HL-60 (cell line): ENCODE results near the gene FGF22.

ENCODE experiments used
- DNase-seq, 2 experiments: peaks; one replicate each; pipeline ENCODE4 v3.0.0-alpha.2; 2010 to 2020; ENCODE audit warnings: low read depth in 1 of 2, low spot score in 1 of 2
- H3K27ac ChIP-seq: fragments of 250-450 bp; sonication (Bioruptor Pico); replicated peaks from 2 replicates; pipeline ENCODE4 v1.5.1; 2020; ENCODE audit warnings: mild to moderate bottlenecking, moderate library complexity
- H3K27me3 ChIP-seq: fragments of 250-450 bp; sonication (Bioruptor Pico); 2 replicates; pipeline ENCODE4 v1.5.1; 2021; ENCODE audit warnings: mild to moderate bottlenecking, moderate library complexity; ENCODE audit not compliant: insufficient read depth, poor library complexity, severe bottlenecking
- H3K4me3 ChIP-seq: replicated peaks from 2 replicates; pipeline ENCODE4 v1.5.1; 2011; ENCODE audit warnings: mild to moderate bottlenecking, control low read depth, low read length; ENCODE audit not compliant: insufficient read depth
- CTCF ChIP-seq: IDR thresholded peaks from one replicate; pipeline ENCODE4 v1.5.1; 2011; ENCODE audit warnings: low read length, control low read depth, inconsistent platforms; ENCODE audit not compliant: insufficient read depth
- GABPA ChIP-seq: IDR thresholded peaks from 2 replicates; pipeline ENCODE4 v1.6.1; 2012; ENCODE audit warnings: low read depth
- POLR2AphosphoS5 ChIP-seq: IDR thresholded peaks from 2 replicates; pipeline ENCODE4 v1.6.1; 2012; ENCODE audit warnings: low read depth
- REST ChIP-seq: IDR thresholded peaks from 2 replicates; pipeline ENCODE4 v1.6.1; 2012; ENCODE audit warnings: low read depth; ENCODE audit not compliant: insufficient replicate concordance
- SPI1 ChIP-seq: IDR thresholded peaks from 2 replicates; pipeline ENCODE4 v1.6.1; 2012; ENCODE audit warnings: low read depth, mild to moderate bottlenecking, borderline replicate concordance

FGF22 gene

GRCh38 chr19:618247-618619 lies 21.4 kb upstream of the FGF22 start:
- no peak overlapping the region for H3K27ac ChIP-seq
- H3K4me3 ChIP-seq = no peak overlapping the region
- H3K27me3 ChIP-seq = no peaks in the 10 kb centered on the region
- TF ChIP-seq REST (no peak), SPI1 (no peak), CTCF (no peak), POLR2AphosphoS5 (no peak), GABPA (no peak)
- DNase-seq = no peak

GRCh38 chr19:618674-619285 lies 20.9 kb upstream of the FGF22 start:
- H3K4me3 ChIP-seq = no peak overlapping the region
- H3K27ac ChIP-seq = no peak overlapping the region
- no peaks in the 10 kb centered on the region for H3K27me3 ChIP-seq
- no peak for TF ChIP-seq POLR2AphosphoS5
- no peak for TF ChIP-seq REST
- no peak for TF ChIP-seq GABPA
- no peak for TF ChIP-seq SPI1
- no peak for TF ChIP-seq CTCF
- no peak for DNase-seq

- no peak for DNase-seq
- TF ChIP-seq REST = no peak
- no peak for TF ChIP-seq GABPA
- no peak for TF ChIP-seq SPI1
- TF ChIP-seq CTCF = no peak
- no peak for TF ChIP-seq POLR2AphosphoS5
- Histone ChIP-seq H3K4me3 (no peak overlapping the region), H3K27ac (no peak overlapping the region), H3K27me3 (no peaks in the 10 kb centered on the region)
Observed at GRCh38 chr19:619286-620002, 20.2 kb upstream of the FGF22 start.
